Measurements from ENCODE around the gene MASP2. TPM values are rescaled to one million over a fixed set of nuclear protein-coding genes. Genes with fewer than 3 reads are reported as not detected.
"Not testable (repeated sequence)": the region's sequence is repeated elsewhere in the genome, so short reads cannot be mapped to it uniquely, and the experiment has no call there.

The MASP2 gene
- total RNA-seq, 1 donor from 2014 or later = not detected

DNA sequence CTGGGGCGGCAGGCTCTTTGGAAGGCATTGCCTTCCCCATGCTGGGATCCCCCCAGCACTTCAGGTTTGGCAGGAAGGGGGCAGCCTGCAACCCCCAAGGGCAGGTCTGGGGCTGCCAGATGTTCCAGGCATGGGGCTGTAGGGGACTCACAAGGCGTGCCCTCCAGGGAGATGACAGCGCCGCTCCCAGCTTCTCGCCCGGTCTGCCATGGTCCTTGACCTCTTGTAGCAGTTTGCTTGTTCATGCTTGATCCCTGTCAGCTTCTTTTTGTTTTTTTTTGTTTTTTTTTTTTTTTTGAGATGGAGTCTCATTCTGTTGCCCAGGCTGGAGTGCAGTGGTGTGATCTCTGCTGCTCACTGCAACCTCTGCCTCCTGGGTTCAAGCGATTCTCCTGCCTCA, 56.2 kb downstream of the MASP2 start:
- Histone ChIP-seq H3K4me3 (ENCODE audit: low read depth, low read length) (no peak overlapping the region), H3K36me3 (ENCODE audit: control insufficient read depth, insufficient read depth, low read length) (no peaks in the 10 kb centered on the region), H3K27me3 (ENCODE audit: control insufficient read depth, insufficient read depth, low read length) (no peaks in the 10 kb centered on the region)
- no peak for DNase-seq (ENCODE audit: low read depth)
- TF ChIP-seq, protein P1, sequence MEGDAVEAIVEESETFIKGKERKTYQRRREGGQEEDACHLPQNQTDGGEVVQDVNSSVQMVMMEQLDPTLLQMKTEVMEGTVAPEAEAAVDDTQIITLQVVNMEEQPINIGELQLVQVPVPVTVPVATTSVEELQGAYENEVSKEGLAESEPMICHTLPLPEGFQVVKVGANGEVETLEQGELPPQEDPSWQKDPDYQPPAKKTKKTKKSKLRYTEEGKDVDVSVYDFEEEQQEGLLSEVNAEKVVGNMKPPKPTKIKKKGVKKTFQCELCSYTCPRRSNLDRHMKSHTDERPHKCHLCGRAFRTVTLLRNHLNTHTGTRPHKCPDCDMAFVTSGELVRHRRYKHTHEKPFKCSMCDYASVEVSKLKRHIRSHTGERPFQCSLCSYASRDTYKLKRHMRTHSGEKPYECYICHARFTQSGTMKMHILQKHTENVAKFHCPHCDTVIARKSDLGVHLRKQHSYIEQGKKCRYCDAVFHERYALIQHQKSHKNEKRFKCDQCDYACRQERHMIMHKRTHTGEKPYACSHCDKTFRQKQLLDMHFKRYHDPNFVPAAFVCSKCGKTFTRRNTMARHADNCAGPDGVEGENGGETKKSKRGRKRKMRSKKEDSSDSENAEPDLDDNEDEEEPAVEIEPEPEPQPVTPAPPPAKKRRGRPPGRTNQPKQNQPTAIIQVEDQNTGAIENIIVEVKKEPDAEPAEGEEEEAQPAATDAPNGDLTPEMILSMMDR (IDR thresholded peaks at IDR 0.05; ENCODE audit: insufficient read depth, low read length, poor library complexity, severe bottlenecking) = no peak

DNA sequence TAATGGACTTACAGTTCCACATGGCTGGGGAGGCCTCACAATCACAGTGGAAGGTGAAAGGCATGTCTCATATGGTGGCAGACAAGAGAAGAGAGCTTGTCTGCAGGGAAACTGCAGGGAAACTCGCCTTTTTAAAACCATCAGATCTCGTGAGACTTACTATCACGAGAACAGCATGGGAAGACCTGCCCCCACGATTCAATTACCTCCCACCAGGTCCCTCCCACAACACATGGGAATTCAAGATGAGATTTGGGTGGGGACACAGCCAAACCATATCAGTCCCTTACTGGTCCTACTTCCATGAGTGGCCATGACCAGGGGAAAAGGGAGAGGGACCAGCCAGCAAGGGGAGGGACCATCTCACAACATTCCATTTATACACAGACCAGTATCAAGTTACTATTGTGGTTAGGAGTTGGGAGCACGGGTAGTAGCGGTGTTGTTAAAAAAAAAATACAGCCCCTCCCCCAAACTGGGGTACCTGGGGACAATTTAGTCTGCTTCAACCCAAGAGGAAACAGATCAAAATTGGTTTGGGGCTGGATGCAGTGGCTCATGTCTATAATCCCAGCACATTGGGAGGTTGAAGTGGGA, 57.0 kb downstream of the MASP2 start:
- not testable (repeated sequence) for H3K27me3 ChIP-seq (ENCODE audit: control insufficient read depth, insufficient read depth, low read length); DNase-seq (ENCODE audit: low read depth); H3K4me3 ChIP-seq (ENCODE audit: low read depth, low read length); H3K36me3 ChIP-seq (ENCODE audit: control insufficient read depth, insufficient read depth, low read length)

DNA sequence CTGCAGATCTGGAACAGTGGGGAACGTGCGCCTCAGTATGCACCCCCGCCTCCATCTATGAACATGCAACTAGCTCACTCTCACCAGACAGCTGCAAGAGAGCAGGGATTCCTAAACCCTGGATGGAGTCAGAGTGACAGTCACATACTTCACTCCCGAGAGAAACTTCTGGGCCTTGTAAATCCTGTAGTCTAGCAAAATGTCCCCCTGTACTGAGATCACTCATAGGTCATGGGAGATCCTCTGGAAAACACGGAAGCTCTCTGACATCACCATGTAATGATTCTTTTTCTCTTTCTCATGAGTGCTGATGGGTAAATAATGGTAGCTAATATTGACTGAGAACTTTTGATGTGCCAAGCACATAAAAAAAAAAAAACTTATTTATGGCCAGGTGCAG, 57.9 kb downstream of the MASP2 start:
- Histone ChIP-seq H3K27me3 (ENCODE audit: control insufficient read depth, insufficient read depth, low read length) (no peaks in the 10 kb centered on the region), H3K4me3 (ENCODE audit: low read depth, low read length) (no peak overlapping the region), H3K36me3 (ENCODE audit: control insufficient read depth, insufficient read depth, low read length) (no peaks in the 10 kb centered on the region)
- TF ChIP-seq, protein P1 (IDR thresholded peaks at IDR 0.05; ENCODE audit: insufficient read depth, low read length, poor library complexity, severe bottlenecking) = no peak
- DNase-seq (ENCODE audit: low read depth) = no peak

DNA sequence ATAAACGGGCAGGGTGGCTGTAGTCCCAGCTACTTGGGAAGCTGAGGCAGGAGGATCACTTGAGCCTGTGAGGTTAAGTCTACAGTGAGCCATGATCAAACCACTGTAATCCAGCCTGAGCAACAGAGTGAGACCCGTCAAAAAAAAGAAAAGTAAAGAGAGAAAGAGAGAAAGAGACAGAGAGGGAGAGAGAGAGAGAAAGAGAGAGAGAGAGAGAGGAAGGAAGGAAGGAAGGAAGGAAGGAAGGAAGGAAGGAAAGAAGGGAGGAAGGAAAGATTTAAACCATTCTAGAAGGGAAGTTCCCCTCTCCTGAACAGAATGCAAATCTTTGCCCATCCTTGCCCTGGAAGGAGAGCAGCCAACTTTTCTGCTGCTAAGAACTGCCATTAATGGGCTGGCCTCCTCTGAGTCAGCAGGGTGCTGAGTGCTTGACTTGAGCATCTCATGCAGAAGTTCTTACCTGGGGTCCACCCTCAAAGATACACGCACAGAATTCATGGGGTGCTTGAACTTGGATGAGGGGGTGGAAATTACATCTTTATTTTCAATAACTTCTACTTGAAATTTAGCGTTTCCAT, 59.1 kb downstream of the MASP2 start:
- H3K36me3 ChIP-seq (ENCODE audit: control insufficient read depth, insufficient read depth, low read length) = no peaks in the 10 kb centered on the region
- no peaks in the 10 kb centered on the region for H3K27me3 ChIP-seq (ENCODE audit: control insufficient read depth, insufficient read depth, low read length)
- H3K4me3 ChIP-seq (ENCODE audit: low read depth, low read length) = no peak overlapping the region
- TF ChIP-seq, protein P1 (IDR thresholded peaks at IDR 0.05; ENCODE audit: insufficient read depth, low read length, poor library complexity, severe bottlenecking) = no peak
- no peak for DNase-seq (ENCODE audit: low read depth)

DNA sequence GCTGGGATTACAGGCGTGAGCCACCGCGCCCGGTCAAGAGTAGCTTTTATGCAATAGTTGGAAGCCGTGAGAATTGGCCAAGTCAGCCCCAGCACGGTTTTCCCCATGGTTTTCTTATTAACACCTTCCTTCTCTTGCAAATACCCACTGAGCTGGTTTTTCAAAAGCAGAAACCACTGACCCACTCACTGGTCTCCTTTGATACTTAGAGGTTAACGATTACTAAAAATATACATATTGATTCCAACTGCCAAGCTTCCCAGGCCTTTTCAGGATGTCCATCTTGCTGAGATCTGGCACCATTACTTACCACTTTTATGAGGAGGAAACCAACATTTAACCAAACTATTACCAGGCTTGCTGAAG, 60.5 kb downstream of the MASP2 start:
- Histone ChIP-seq H3K27me3 (ENCODE audit: control insufficient read depth, insufficient read depth, low read length) (peaks cover 5% of the 10 kb centered on the region), H3K4me3 (ENCODE audit: low read depth, low read length) (no peak overlapping the region), H3K36me3 (ENCODE audit: control insufficient read depth, insufficient read depth, low read length) (no peaks in the 10 kb centered on the region)
- DNase-seq (ENCODE audit: low read depth) = no peak
- TF ChIP-seq, protein P1 (IDR thresholded peaks at IDR 0.05; ENCODE audit: insufficient read depth, low read length, poor library complexity, severe bottlenecking) = no peak

DNA sequence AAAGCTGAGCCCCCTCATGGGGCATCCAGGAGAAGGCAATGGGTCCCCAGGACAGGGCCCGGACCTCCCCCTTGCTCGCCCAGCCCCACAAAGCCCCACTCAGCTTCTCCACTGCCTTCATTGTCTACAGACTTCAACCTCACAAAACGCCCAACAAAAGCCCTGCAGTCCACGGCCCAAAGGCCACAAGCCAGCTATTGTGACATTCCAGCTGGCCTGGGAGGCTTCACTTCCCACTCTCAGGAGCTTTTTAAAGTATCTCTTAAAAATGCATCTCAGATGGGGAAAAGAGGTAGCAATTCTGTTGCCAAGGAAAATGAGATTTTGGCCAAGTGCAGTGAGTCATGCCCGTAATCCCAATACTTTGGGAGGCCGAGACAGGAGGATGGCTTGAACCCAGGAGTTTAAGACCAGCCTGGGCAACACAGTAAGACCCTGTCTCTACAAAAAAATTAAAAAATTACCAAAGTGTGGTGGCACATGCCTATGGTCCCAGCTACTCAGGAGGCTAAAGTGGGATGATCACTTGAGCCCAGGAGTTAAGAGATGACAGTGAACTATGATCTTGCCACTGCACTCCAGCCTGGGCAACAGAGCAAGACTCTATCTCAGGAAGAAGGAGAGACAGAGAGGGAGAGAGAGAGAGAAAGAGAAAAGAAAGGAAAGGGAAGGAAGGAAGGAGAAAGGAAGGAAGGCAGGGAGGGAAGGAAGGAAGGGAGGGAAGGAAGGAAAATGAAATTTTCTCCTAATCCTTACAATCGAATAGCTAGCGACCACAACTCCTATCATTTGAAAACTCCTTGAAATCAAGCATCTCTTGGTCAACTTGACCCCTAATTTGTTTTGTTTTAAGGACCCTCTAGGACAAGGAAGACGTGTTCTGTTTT, 66.0 kb downstream of the MASP2 start:
- TF ChIP-seq, protein P1 (IDR thresholded peaks at IDR 0.05; ENCODE audit: insufficient read depth, low read length, poor library complexity, severe bottlenecking) = no peak
- DNase-seq (ENCODE audit: low read depth) = no peak
- Histone ChIP-seq H3K4me3 (ENCODE audit: low read depth, low read length) (no peak overlapping the region), H3K36me3 (ENCODE audit: control insufficient read depth, insufficient read depth, low read length) (no peaks in the 10 kb centered on the region), H3K27me3 (ENCODE audit: control insufficient read depth, insufficient read depth, low read length) (peaks cover 16% of the 10 kb centered on the region)
